PC-3 (cell line): Measurements from ENCODE around the gene KRT3. TPM values are rescaled to one million over a fixed set of nuclear protein-coding genes. Genes with fewer than 3 reads are reported as not detected.

Experiments
- ATAC-seq: fragments of 200-7000 bp; cut with Tn5 transposase; 2 replicates; pipeline ENCODE4 v1.9.1; 2020; ENCODE audit warnings: mild to moderate bottlenecking, moderate library complexity
- BruUV-seq: library from RNA; stranded (reverse); fragments of 400-500 nt; replicated peaks from 2 replicates; lab custom pipeline; 2021; lab: Mats Ljungman, UMichigan
- CTCF ChIA-PET: fragments of 300-600 bp; sonication (Branson Sonifier 250); formaldehyde crosslinking; loops from one replicate; lab custom pipeline; 2022; ENCODE audit warnings: antibody characterized with exemption; lab: Charles Lee
- POLR2A ChIA-PET: fragments of 300-600 bp; sonication (Branson Sonifier 250); formaldehyde crosslinking; loops from one replicate; lab custom pipeline; 2022; ENCODE audit warnings: antibody characterized with exemption; ENCODE audit not compliant: unreplicated experiment; lab: Charles Lee
- DNase-seq: peaks from one replicate; pipeline ENCODE4 v3.0.0-alpha.2; 2015
- H2AFZ ChIP-seq: fragments of 300-600 bp; sonication (generic); 2 replicates; pipeline ENCODE4 v1.6.0; 2016; ENCODE audit warnings: antibody characterized with exemption, low read length
- H3F3A ChIP-seq: fragments of 300-600 bp; sonication (generic); one replicate; pipeline ENCODE4 v1.6.0; 2017; ENCODE audit warnings: antibody characterized with exemption, low read length, control low read depth, mild to moderate bottlenecking; ENCODE audit not compliant: unreplicated experiment
- H3K27ac ChIP-seq: fragments of 300-600 bp; sonication (generic); 2 replicates; pipeline ENCODE4 v1.5.1; 2016; ENCODE audit warnings: mild to moderate bottlenecking, low read length
- H3K27me3 ChIP-seq: fragments of 300-600 bp; sonication (generic); 2 replicates; pipeline ENCODE4 v1.6.1; 2016; ENCODE audit warnings: low read length, mixed read lengths
- H3K36me3 ChIP-seq: fragments of 300-600 bp; sonication (generic); 2 replicates; pipeline ENCODE4 v1.6.1; 2016; ENCODE audit warnings: low read depth, mixed run types, low read length, mixed read lengths
- H3K4me1 ChIP-seq: fragments of 300-600 bp; sonication (generic); 2 replicates; pipeline ENCODE4 v1.5.1; 2016; ENCODE audit warnings: low read length; ENCODE audit not compliant: insufficient read depth
- H3K4me2 ChIP-seq: fragments of 300-600 bp; sonication (generic); 2 replicates; pipeline ENCODE4 v1.6.0; 2016; ENCODE audit warnings: low read length
- H3K4me3 ChIP-seq: fragments of 300-600 bp; sonication (generic); 2 replicates; pipeline ENCODE4 v1.5.1; 2016; ENCODE audit warnings: mild to moderate bottlenecking, low read length, mixed read lengths
- H3K79me2 ChIP-seq: fragments of 300-600 bp; sonication (generic); 2 replicates; pipeline ENCODE4 v1.6.1; 2017; ENCODE audit warnings: low read length, mixed read lengths
- H3K9ac ChIP-seq: fragments of 300-600 bp; sonication (generic); 2 replicates; pipeline ENCODE4 v1.6.0; 2016; ENCODE audit warnings: mild to moderate bottlenecking, low read length
- H3K9me2 ChIP-seq: fragments of 300-600 bp; sonication (generic); replicated peaks from 2 replicates; pipeline ENCODE4 v1.6.1; 2016; ENCODE audit warnings: mixed run types, low read length, mixed read lengths
- H3K9me3 ChIP-seq: fragments of 300-600 bp; sonication (generic); 2 replicates; pipeline ENCODE4 v1.6.1; 2016; ENCODE audit warnings: low read length, mixed read lengths
- H4K20me1 ChIP-seq: fragments of 300-600 bp; sonication (generic); 2 replicates; pipeline ENCODE4 v1.6.1; 2016; ENCODE audit warnings: low read length, mixed read lengths
- CTCF ChIP-seq: fragments of 300-600 bp; sonication (generic); conservative IDR thresholded peaks from 2 replicates; pipeline ENCODE4 v1.5.1; 2017; ENCODE audit warnings: antibody characterized with exemption, low read depth, mild to moderate bottlenecking, low read length
- EZH2 ChIP-seq: fragments of 300-600 bp; sonication (generic); IDR thresholded peaks from one replicate; pipeline ENCODE4 v1.6.1; 2017; ENCODE audit warnings: antibody characterized with exemption, mild to moderate bottlenecking, low read length; ENCODE audit not compliant: unreplicated experiment
- EZH2phosphoT487 ChIP-seq: fragments of 300-600 bp; sonication (generic); IDR thresholded peaks from 2 replicates; pipeline ENCODE4 v1.6.1; 2018; ENCODE audit warnings: mild to moderate bottlenecking, antibody characterized with exemption, low read length, borderline replicate concordance
- intact Hi-C: fragments of 100-400 bp; cut with micrococcal nuclease; formaldehyde crosslinking; loops from 2 replicates; pipeline ENCODE4 v1.9.0; 2023
- total RNA-seq: library from RNA; depleted of rRNA; stranded (reverse); fragments of >200 nt; gene quantifications from 2 replicates; pipeline ENCODE4 v1.2.3, GENCODE V29; 2014

Gene KRT3
- total RNA-seq, 1 experiment from 2014 or later: 0.33 TPM

DNA sequence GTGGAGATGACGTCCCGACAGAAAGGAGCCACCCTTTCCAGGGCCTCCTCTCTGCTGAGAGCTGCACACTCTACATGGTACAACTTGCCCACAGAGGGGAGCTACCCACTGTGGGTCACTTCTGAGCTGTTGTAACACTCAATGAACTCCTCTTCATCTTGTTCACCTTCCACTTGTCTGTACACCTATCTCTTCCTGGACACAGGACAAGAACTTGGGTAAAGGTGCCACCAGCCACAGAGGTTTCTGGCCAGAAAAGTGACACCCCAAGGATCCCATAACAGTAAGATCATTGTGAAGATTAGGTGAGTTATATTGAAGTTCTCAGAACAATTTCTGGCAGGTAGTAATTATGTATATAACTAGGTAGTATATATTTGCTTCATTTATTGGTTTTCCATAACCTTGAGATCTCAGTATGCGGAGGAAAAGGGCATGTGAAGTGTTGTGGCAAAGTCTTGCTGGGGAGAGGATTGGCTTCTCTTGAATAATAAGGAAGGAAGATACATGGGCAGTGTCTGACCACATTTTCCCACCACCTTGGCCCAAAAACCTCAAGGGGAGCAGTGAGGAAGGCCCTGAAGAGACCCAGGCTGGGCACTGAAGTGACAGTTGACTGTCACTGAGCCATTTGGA, 53.0 kb downstream of the KRT3 start:
- CTCF ChIA-PET: no interaction called here
- TF ChIP-seq CTCF: no peak

DNA sequence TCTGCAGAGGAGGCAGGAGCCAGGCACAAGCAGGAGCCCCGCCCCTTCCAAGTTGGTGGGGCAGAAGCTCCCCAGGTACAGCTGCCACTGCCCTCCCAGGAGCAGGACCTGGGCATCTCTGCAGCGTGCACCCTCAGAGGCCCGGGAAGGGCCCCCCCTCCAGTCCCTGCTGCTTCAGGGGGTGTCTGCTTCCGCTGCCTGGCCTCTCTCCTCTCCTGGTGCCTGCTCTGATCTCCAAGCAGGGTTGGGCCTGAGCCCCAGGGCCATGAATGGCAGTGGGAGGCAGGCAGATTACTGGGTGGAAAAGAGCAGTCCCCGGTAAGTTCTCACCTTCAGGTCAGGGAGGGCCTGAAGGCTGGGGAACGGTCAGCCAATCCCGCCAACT, 53.7 kb downstream of the KRT3 start:
- DNase-seq (no peak), ATAC-seq (no peak)
- no TSS peak for BruUV-seq
- H4K20me1 ChIP-seq: no peaks in the 10 kb centered on the region
- H3K9me3 ChIP-seq: no peaks in the 10 kb centered on the region
- H3F3A ChIP-seq: no peaks in the 10 kb centered on the region
- intact Hi-C loops: loop anchor here (5.0 kb wide), 1 partner anchor 60 kb away; no protein-coding TSS in a partner anchor
- ChIA-PET POLR2A (no interaction called here), CTCF (no interaction called here)
- TF ChIP-seq CTCF: no peak
- TF ChIP-seq EZH2phosphoT487: no peak
- no peak for TF ChIP-seq EZH2
- H3K9ac ChIP-seq: no peak overlapping the region
- no peak overlapping the region for H3K4me2 ChIP-seq
- H3K4me3 ChIP-seq: no peak overlapping the region
- H3K36me3 ChIP-seq: no peaks in the 10 kb centered on the region
- H3K4me1 ChIP-seq: no peaks in the 10 kb centered on the region
- H3K79me2 ChIP-seq: no peaks in the 10 kb centered on the region
- peaks cover 29% of the 10 kb centered on the region for H3K27me3 ChIP-seq
- no peaks in the 10 kb centered on the region for H3K9me2 ChIP-seq
- no peak overlapping the region for H3K27ac ChIP-seq
- no peak overlapping the region for H2AFZ ChIP-seq

More for the DNA sequence above, 53.0 kb downstream of the KRT3 start:
- no peaks in the 10 kb centered on the region for H3K9me3 ChIP-seq
- no peak for ATAC-seq
- no peaks in the 10 kb centered on the region for H3K4me1 ChIP-seq
- H3K9ac ChIP-seq: no peak overlapping the region
- no peaks in the 10 kb centered on the region for H3K79me2 ChIP-seq
- intact Hi-C loops: loop anchor here (5.0 kb wide), 1 partner anchor 59 kb away; no protein-coding TSS in a partner anchor
- H3K27me3 ChIP-seq: peaks cover 34% of the 10 kb centered on the region
- no peaks in the 10 kb centered on the region for H3K36me3 ChIP-seq
- no peak overlapping the region for H3K27ac ChIP-seq
- no peaks in the 10 kb centered on the region for H3K9me2 ChIP-seq
- no peak overlapping the region for H3K4me3 ChIP-seq
- no peak overlapping the region for H2AFZ ChIP-seq
- H3F3A ChIP-seq: no peaks in the 10 kb centered on the region
- no peaks in the 10 kb centered on the region for H4K20me1 ChIP-seq
- no TSS peak for BruUV-seq
- POLR2A ChIA-PET: no interaction called here
- no peak overlapping the region for H3K4me2 ChIP-seq
- no peak for DNase-seq

DNA sequence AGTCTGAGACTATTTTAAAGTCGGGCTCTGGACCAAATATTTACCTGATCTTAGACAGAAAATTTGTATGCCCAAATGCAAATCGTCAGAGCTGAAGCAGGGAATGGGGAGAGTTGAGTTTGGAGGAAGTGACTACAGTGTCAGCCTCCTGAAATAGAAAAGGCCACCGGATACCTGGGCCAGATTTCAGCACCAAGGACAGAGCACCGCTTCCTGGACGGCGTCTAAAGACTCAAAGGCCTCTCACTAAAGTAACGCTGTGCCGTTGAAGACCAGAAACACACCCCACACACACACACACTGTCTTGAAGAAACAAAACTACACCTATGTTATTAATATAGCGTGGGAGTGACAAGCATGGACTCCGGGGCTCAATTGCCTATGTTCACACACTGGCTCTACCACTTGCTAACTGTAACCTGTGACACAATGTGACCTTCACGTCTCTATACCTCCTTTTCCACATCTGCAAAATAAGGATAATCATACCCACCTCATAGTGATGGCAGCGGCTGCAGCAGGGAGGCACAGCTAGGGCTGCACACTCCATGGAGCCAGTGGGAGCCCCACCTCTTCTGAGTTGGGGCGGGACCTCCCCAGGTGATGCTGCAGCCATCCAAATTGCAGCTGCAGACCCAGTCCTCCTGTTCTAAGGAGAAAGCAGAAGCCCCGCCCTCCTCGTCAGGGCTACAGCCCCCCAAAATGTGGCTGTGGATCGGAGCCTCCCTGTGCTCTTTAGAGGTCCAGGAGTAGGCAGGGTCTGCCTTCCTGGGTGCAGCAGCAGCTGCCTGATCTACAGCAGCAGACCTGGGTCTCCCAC, 54.3 kb downstream of the KRT3 start:
- Histone ChIP-seq H3K9me3 (no peaks in the 10 kb centered on the region), H3K36me3 (no peaks in the 10 kb centered on the region), H3K4me3 (no peak overlapping the region), H3K4me1 (no peaks in the 10 kb centered on the region), H4K20me1 (no peaks in the 10 kb centered on the region), H3K9me2 (no peaks in the 10 kb centered on the region), H3K9ac (no peak overlapping the region), H2AFZ (no peak overlapping the region), H3K4me2 (no peak overlapping the region), H3K27me3 (peaks cover 25% of the 10 kb centered on the region; the same call in 1 of the 2 replicates), H3F3A (no peaks in the 10 kb centered on the region), H3K27ac (no peak overlapping the region), H3K79me2 (no peaks in the 10 kb centered on the region)
- TF ChIP-seq CTCF (no peak), EZH2phosphoT487 (no peak), EZH2 (no peak)
- DNase-seq (peak; percentile 83), ATAC-seq (peak; percentile 58)
- BruUV-seq: no TSS peak
- intact Hi-C loops: loop anchor here (5.0 kb wide), 1 partner anchor 61 kb away; no protein-coding TSS in a partner anchor
- CTCF ChIA-PET: no interaction called here
- POLR2A ChIA-PET: no interaction called here
